Ascending aorta (tissue), 2 donors: ENCODE results near the gene OPN1MW. TPM values are rescaled to one million over a fixed set of nuclear protein-coding genes. Genes with fewer than 3 reads are reported as not detected.
A peak's percentile ranks its signal among the peaks of the same experiment; 100 is the strongest.
"Not testable (repeated sequence)": the region's sequence is repeated elsewhere in the genome, so short reads cannot be mapped to it uniquely, and the experiment has no call there.

Source experiments
- DNase-seq, 2 donors: peaks; one replicate each; pipeline ENCODE4 v3.0.0-alpha.2; 2019; ENCODE audit warnings: low spot score in 2 of 2
- H3K27ac ChIP-seq, 2 donors: fragments of 200-600 bp; sonication (generic); one replicate each; pipeline ENCODE4 v1.5.1; 2016 to 2017; ENCODE audit warnings: mild to moderate bottlenecking in 1 of 2
- H3K27me3 ChIP-seq: fragments of 200-600 bp; sonication (generic); one replicate; pipeline ENCODE4 v1.5.1; 2017
- H3K36me3 ChIP-seq, 2 donors: fragments of 200-600 bp; sonication (generic); one replicate each; pipeline ENCODE4 v1.5.1; 2016
- H3K4me1 ChIP-seq, 2 donors: fragments of 200-600 bp; sonication (generic); one replicate each; pipeline ENCODE4 v1.5.1; 2016 to 2017; ENCODE audit warnings: mild to moderate bottlenecking in 1 of 2
- H3K4me3 ChIP-seq, 2 donors: fragments of 200-600 bp; sonication (generic); one replicate each; pipeline ENCODE4 v1.5.1; 2016 to 2017; ENCODE audit warnings: mild to moderate bottlenecking in 1 of 2
- H3K9me3 ChIP-seq, 2 donors: fragments of 200-600 bp; sonication (generic); one replicate each; pipeline ENCODE4 v1.5.1; 2016
- intact Hi-C: fragments of 100-400 bp; cut with DNase I; formaldehyde crosslinking; loops from one replicate; pipeline ENCODE4 v1.15.1; 2023
- total RNA-seq: library from RNA; depleted of rRNA; stranded (reverse); fragments of >200 nt; gene quantifications from one replicate; pipeline ENCODE4 v1.1.0, GENCODE V29; 2016
- TF ChIP-seq, protein P1 (sequence below), 3 experiments: fragments of 200-600 bp in 2 of 3; fragments of 450-650 bp in 1 of 3; sonication (generic) in 2 of 3; IDR thresholded peaks; one replicate each; pipeline ENCODE4 v1.5.1; 2016 to 2019; ENCODE audit warnings: antibody characterized with exemption in 3 of 3, mild to moderate bottlenecking in 1 of 3, moderate library complexity in 1 of 3

OPN1MW gene
- not detected for total RNA-seq

DNA sequence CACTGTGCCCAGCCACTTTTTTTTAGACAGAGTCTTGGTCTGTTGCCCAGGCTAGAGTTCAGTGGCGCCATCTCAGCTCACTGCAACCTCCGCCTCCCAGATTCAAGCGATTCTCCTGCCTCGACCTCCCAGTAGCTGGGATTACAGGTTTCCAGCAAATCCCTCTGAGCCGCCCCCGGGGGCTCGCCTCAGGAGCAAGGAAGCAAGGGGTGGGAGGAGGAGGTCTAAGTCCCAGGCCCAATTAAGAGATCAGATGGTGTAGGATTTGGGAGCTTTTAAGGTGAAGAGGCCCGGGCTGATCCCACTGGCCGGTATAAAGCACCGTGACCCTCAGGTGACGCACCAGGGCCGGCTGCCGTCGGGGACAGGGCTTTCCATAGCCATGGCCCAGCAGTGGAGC is at the start of gene OPN1MW:
Gene OPN1MW (plus strand): TSS at position 301 of the 400 bp plus-strand sequence. CDS start 82 bp downstream, at position 383.
- H3K4me1 ChIP-seq, intact Hi-C loops, H3K9me3 ChIP-seq, DNase-seq, H3K36me3 ChIP-seq, H3K27ac ChIP-seq, H3K4me3 ChIP-seq, H3K27me3 ChIP-seq: not testable (repeated sequence)

DNA sequence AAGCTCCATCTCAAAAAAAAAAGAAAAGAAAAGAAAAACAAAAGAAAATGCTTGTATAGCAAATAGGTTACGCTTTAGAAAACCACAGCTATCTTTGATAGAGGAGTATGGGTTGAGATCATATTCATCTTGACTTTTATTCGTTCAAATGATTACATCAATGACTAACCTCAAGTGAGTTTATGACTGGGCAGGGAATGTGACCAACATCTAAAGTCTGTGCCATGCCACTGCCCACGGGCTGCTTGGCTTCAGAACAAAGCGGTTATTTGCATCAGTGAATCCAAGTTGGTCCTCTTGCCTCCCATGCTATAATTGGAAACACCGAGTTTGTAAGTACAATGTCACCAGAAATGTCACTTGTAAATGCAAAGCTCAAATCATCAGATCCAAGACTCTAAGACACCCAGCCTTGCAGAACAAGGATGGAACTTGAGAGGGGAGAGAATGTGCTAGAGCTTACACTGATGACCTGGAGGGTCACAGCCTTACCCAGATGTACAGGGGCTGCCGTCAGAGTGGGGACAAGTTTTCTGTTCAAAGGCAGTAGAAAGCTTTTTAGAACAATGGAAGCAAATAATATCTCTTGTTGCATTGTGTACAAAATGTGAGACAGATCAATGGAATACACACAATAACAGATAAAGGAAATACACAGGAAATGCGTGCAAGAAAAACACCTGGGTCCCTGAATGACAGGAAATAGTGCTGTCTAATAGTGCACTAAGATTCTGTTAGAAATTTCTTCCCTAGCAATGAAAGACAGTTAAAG is 46.8 kb upstream of the OPN1MW start:
- H3K4me3 ChIP-seq, result no peak overlapping the region
- H3K4me1 ChIP-seq, result no peaks in the 10 kb centered on the region
- TF ChIP-seq, protein P1, sequence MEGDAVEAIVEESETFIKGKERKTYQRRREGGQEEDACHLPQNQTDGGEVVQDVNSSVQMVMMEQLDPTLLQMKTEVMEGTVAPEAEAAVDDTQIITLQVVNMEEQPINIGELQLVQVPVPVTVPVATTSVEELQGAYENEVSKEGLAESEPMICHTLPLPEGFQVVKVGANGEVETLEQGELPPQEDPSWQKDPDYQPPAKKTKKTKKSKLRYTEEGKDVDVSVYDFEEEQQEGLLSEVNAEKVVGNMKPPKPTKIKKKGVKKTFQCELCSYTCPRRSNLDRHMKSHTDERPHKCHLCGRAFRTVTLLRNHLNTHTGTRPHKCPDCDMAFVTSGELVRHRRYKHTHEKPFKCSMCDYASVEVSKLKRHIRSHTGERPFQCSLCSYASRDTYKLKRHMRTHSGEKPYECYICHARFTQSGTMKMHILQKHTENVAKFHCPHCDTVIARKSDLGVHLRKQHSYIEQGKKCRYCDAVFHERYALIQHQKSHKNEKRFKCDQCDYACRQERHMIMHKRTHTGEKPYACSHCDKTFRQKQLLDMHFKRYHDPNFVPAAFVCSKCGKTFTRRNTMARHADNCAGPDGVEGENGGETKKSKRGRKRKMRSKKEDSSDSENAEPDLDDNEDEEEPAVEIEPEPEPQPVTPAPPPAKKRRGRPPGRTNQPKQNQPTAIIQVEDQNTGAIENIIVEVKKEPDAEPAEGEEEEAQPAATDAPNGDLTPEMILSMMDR (IDR thresholded peaks at IDR 0.05), result no peak
- DNase-seq, result no peak
- H3K27me3 ChIP-seq, result no peaks in the 10 kb centered on the region
- intact Hi-C loops, result no loop called here
- no peaks in the 10 kb centered on the region for H3K36me3 ChIP-seq
- H3K9me3 ChIP-seq, result no peaks in the 10 kb centered on the region
- H3K27ac ChIP-seq, result no peak overlapping the region

DNA sequence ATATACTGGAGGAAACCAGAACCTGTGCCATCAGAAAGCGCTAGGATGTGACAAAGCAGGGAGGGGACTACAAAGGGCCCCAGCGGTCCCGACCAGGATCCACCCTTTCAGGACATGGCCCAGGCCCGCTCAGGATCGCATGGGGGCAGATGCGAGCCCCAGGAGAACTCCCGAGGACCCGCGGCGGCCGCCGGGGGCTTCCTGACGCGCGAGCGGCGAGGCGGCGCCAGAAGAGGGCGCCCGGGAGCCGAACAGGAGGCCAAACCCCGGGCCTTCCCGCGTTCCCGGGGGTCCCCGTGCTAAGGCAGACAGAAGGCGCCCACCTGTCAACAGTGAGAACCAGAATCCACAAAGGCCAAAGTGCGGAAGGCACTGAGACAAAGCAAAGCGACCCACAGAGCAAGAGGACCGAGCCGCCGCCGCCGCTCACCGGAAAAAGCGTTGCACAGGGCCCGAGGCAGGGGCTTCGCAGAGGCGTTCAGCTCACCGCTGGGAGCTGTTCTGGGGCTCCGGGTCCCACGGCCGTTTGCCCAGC is 45.7 kb upstream of the OPN1MW start:
- Histone ChIP-seq H3K36me3 (no peaks in the 10 kb centered on the region), H3K4me3 (peak overlapping the region; percentile 40 to 60), H3K27ac (no peak overlapping the region), H3K27me3 (no peaks in the 10 kb centered on the region), H3K4me1 (no peaks in the 10 kb centered on the region), H3K9me3 (no peaks in the 10 kb centered on the region)
- TF ChIP-seq, protein P1 (IDR thresholded peaks at IDR 0.05), result peak; percentile 55 to 82 (median 71)
- intact Hi-C loops, result no loop called here
- DNase-seq, result peak; percentile 22 to 82

DNA sequence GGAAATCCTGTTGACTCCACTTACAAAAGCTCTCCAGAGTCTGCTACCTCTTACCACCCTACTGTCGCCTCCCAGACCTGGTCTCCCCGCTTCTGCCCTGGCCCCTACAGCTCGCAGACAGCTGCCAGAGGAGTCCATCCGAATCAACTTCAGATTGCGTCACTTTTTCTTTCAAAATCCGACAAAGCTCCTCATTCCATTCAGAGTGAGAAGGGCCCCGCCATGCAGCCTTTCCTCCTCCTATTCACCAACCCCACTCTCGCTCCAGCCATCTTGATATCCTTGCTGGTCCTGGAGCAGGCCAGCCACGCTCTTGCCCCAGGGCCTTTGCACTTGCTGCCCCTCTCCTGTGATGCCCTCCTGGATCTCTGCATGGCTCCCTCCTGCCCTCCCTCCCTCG is 43.5 kb upstream of the OPN1MW start:
- Histone ChIP-seq H3K4me3 (no peak overlapping the region), H3K4me1 (no peaks in the 10 kb centered on the region), H3K27me3 (no peaks in the 10 kb centered on the region), H3K36me3 (no peaks in the 10 kb centered on the region), H3K9me3 (no peaks in the 10 kb centered on the region), H3K27ac (no peak overlapping the region)
- TF ChIP-seq, protein P1 (IDR thresholded peaks at IDR 0.05), result no peak
- intact Hi-C loops, result no loop called here
- DNase-seq, result no peak

DNA sequence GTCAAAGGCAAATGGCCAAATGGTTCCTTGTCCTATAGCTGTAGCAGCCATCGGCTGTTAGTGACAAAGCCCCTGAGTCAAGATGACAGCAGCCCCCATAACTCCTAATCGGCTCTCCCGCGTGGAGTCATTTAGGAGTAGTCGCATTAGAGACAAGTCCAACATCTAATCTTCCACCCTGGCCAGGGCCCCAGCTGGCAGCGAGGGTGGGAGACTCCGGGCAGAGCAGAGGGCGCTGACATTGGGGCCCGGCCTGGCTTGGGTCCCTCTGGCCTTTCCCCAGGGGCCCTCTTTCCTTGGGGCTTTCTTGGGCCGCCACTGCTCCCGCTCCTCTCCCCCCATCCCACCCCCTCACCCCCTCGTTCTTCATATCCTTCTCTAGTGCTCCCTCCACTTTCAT is 42.2 kb upstream of the OPN1MW start:
- no peaks in the 10 kb centered on the region for H3K4me1 ChIP-seq
- DNase-seq, result no peak
- H3K27me3 ChIP-seq, result no peaks in the 10 kb centered on the region
- no peak overlapping the region for H3K27ac ChIP-seq
- no peaks in the 10 kb centered on the region for H3K36me3 ChIP-seq
- no peak overlapping the region for H3K4me3 ChIP-seq
- no peaks in the 10 kb centered on the region for H3K9me3 ChIP-seq
- TF ChIP-seq, protein P1 (IDR thresholded peaks at IDR 0.05), result no peak
- intact Hi-C loops, result no loop called here

DNA sequence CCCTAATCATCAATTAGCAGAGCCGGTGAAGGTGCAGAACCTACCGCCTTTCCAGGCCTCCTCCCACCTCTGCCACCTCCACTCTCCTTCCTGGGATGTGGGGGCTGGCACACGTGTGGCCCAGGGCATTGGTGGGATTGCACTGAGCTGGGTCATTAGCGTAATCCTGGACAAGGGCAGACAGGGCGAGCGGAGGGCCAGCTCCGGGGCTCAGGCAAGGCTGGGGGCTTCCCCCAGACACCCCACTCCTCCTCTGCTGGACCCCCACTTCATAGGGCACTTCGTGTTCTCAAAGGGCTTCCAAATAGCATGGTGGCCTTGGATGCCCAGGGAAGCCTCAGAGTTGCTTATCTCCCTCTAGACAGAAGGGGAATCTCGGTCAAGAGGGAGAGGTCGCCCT is 41.7 kb upstream of the OPN1MW start:
- intact Hi-C loops, result no loop called here
- H3K27me3 ChIP-seq, result no peaks in the 10 kb centered on the region
- TF ChIP-seq, protein P1 (IDR thresholded peaks at IDR 0.05), result no peak
- no peaks in the 10 kb centered on the region for H3K4me1 ChIP-seq
- no peak overlapping the region for H3K4me3 ChIP-seq
- H3K27ac ChIP-seq, result no peak overlapping the region
- no peaks in the 10 kb centered on the region for H3K36me3 ChIP-seq
- H3K9me3 ChIP-seq, result no peaks in the 10 kb centered on the region
- no peak for DNase-seq
